Adrenal gland (tissue), 5 donors: ENCODE results near the gene SLC25A47.

ENCODE experiments used
- CTCF ChIP-seq, 6 experiments: fragments of 450-650 bp in 4 of 6; fragments of 200-600 bp in 2 of 6; sonication (generic) in 1 of 6; IDR thresholded peaks; 1 replicate in 5 of 6; 2 replicates in 1 of 6; pipeline versions ENCODE4 v1.5.1 to v1.8.0; 2016 to 2021; ENCODE audit warnings: antibody characterized with exemption in 6 of 6, mild to moderate bottlenecking in 2 of 6, moderate library complexity in 1 of 6
- POLR2A ChIP-seq, 2 donors: fragments of 450-650 bp; IDR thresholded peaks; one replicate each; pipeline ENCODE4 v1.6.1; 2017; ENCODE audit warnings: antibody characterized with exemption in 2 of 2, mild to moderate bottlenecking in 2 of 2, moderate library complexity in 1 of 2
- donor health status: DM: no; HTN: no; CAD: no.

GRCh38 chr14:100333827-100334226, 10.7 kb downstream of the SLC25A47 start:
- TF ChIP-seq CTCF (IDR thresholded peaks at IDR 0.05) (no peak), POLR2A (IDR thresholded peaks at IDR 0.05) (no peak)
